Measurements from ENCODE around the gene ELP5. TPM values are rescaled to one million over a fixed set of nuclear protein-coding genes. Genes with fewer than 3 reads are reported as not detected.
"Not testable (repeated sequence)": the region's sequence is repeated elsewhere in the genome, so short reads cannot be mapped to it uniquely, and the experiment has no call there.

ELP5 gene
- total and polyA plus RNA-seq, 3 donors from 2014 or later = 107 to 295 (median 123) TPM

DNA sequence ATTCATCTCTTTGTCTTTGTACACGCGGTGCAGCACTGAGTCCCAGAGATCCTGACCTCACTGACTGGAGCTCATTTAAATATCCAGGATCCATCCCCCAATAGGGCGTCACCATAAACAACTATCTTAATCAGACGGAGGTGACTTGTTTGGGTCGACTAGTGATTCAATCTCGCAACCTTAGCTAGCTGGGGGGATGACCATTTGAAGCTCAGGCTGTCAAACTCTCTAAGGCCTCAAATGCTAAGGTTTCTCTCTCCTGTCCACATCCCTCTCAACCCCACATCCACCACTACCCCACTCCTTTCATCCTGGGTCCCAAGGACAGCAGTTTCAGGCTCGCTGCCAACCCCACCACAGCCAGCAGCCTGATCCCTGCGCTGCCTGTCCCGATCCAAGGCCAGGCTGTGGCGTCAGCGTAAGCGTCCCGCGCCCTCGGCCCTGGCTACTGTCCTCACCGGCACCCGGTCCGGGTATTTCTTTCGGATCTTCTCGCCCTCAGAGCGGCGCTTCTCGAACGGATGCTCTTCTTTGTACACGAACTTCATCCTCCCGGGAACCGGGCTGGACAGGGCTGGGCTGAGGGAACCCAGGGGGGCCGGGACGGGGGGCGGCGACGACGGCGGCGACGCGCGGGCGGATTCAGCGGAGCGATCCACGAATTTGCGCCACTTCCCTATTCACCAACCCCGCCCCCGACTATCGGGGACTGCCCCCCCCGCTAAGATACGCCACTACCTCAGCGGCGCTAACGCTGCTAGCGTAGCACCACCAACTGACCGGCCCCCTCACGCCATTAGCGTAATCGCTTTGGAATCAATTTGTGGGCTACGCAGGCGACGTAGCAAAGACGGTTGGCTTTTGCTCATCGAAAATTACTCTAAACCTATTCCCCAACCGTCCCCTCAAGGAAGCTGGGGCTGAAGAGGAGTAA, 10.0 kb upstream of the ELP5 start, which contains the start of gene GABARAP:
TSS of gene GABARAP (minus strand) at position 667 of the 934 bp plus-strand sequence. CDS start at position 548, 119 bp downstream.
- no peaks in the 10 kb centered on the region for H3K27me3 ChIP-seq
- 0 to 1% methylated on average over 37 to 62 of the region's 62 CpGs for WGBS, 2 donors
- H3K4me1 ChIP-seq = peaks cover 27% of the 10 kb centered on the region
- peak; percentile 96 for DNase-seq
- intact Hi-C loops (cut with DNase I; ENCODE audit: low total_unique reads) = no loop called here
- peak within 1 kb of the TSS; percentile 69 to 85 for H3K4me3 ChIP-seq
- H3K9me3 ChIP-seq = no peaks in the 10 kb centered on the region
- H3K27ac ChIP-seq = peak within 1 kb of the TSS; percentile 92 to 98
- TF ChIP-seq, protein P1, sequence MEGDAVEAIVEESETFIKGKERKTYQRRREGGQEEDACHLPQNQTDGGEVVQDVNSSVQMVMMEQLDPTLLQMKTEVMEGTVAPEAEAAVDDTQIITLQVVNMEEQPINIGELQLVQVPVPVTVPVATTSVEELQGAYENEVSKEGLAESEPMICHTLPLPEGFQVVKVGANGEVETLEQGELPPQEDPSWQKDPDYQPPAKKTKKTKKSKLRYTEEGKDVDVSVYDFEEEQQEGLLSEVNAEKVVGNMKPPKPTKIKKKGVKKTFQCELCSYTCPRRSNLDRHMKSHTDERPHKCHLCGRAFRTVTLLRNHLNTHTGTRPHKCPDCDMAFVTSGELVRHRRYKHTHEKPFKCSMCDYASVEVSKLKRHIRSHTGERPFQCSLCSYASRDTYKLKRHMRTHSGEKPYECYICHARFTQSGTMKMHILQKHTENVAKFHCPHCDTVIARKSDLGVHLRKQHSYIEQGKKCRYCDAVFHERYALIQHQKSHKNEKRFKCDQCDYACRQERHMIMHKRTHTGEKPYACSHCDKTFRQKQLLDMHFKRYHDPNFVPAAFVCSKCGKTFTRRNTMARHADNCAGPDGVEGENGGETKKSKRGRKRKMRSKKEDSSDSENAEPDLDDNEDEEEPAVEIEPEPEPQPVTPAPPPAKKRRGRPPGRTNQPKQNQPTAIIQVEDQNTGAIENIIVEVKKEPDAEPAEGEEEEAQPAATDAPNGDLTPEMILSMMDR (IDR thresholded peaks at IDR 0.05) = peak in 1 of 3 experiments; percentile 8
- TF ChIP-seq POLR2A (IDR thresholded peaks at IDR 0.05) = peak; percentile 12
- no peaks in the 10 kb centered on the region for H3K36me3 ChIP-seq (ENCODE audit: low read depth, missing control alignments)

DNA sequence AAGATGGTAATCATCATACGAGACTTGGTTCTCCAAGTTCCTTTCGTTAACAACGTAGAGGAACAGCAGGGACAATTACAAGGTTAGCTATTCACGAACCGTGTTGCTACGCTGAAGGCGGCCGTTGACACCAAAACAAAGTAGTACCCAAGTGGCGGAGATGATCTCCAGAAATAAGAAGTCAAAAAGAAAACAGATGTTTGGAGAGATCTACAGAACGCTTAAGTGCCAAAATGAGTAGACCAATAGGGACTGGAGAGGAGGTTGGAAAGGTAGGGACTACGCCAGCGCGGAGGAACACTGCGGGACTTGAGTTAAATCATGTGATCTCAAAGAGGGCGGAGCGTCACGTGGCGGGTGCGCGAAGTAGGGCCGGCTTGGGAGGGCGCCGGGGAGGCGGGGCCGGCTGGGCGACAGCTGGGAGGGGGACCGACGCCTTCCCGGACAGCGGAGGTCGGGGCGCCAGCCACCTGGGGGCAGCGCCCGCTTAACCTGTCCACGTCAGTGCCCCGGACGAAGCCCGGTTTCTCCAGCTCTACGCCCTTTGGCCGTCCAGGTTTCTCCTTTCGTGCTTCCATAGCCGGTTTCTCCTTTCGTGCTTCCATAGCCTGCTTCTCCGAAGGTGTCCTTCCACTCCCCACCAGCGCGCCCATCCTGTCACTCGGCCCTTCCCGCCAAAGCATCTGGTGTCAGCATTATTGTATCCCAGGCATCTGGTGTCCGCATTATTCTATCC, 9.1 kb upstream of the ELP5 start:
- peak overlapping the region; percentile 92 to 98 for H3K27ac ChIP-seq
- TF ChIP-seq POLR2A (IDR thresholded peaks at IDR 0.05) = peak; percentile 43
- TF ChIP-seq, protein P1 (IDR thresholded peaks at IDR 0.05) = peak in 1 of 3 experiments; percentile 4
- H3K36me3 ChIP-seq (ENCODE audit: low read depth, missing control alignments) = no peaks in the 10 kb centered on the region
- H3K27me3 ChIP-seq = no peaks in the 10 kb centered on the region
- intact Hi-C loops (cut with DNase I; ENCODE audit: low total_unique reads) = no loop called here
- peak; percentile 98 for DNase-seq
- H3K4me3 ChIP-seq = peak overlapping the region; percentile 69 to 85
- H3K9me3 ChIP-seq = no peaks in the 10 kb centered on the region
- peaks cover 21% of the 10 kb centered on the region for H3K4me1 ChIP-seq
- WGBS, 2 donors = 1% methylated on average over 49 of the region's 49 CpGs

DNA sequence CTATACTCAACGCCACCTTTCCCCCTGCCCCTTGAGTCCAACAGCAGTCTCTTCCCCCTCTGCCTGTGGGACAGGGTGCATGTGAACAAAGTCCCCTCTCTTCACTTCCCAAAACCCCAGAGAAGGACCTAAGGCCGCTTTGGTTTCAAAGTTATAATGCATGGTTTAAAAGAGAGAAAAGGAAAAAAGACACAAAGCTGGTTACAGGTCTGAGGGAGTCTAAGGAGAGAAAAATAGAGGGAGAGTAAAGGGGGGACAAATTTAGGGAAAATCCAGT, 8.6 kb upstream of the ELP5 start:
- intact Hi-C loops (cut with DNase I; ENCODE audit: low total_unique reads) = no loop called here
- Histone ChIP-seq H3K4me3 (peak overlapping the region; percentile 69 to 85), H3K9me3 (no peaks in the 10 kb centered on the region), H3K4me1 (peaks cover 21% of the 10 kb centered on the region), H3K36me3 (ENCODE audit: low read depth, missing control alignments) (no peaks in the 10 kb centered on the region), H3K27me3 (no peaks in the 10 kb centered on the region), H3K27ac (peak overlapping the region; percentile 92 to 98)
- DNase-seq = no peak
- no peak for TF ChIP-seq POLR2A (IDR thresholded peaks at IDR 0.05)
- TF ChIP-seq, protein P1 (IDR thresholded peaks at IDR 0.05) = no peak
- 23 to 25% methylated on average over 2 of the region's 2 CpGs for WGBS, 2 donors

DNA sequence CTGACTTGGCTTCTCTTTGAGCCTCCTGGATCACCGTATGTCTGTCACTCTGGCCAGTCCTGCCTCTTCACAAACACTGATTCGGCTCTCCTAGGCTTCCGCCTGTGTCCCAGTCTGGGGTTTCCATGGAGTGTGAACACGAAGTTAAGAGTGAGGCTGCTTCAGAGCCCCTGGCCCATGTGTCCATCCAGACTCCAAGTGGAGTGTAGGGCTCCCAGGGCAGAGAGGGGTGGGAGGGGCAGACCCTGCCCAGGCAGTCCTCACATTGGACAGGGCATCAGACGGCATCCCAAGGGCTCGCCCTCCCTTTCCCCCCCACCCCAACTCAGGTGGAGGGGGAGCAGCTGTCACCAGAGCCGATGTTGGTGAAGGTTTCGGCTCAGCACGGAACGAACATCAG, 8.2 kb upstream of the ELP5 start:
- WGBS, 2 donors = 54 to 65% methylated on average over 9 of the region's 10 CpGs
- DNase-seq; H3K9me3 ChIP-seq; H3K27me3 ChIP-seq; H3K36me3 ChIP-seq (ENCODE audit: low read depth, missing control alignments); intact Hi-C loops (cut with DNase I; ENCODE audit: low total_unique reads): not testable (repeated sequence)
- peaks cover 21% of the 10 kb centered on the region for H3K4me1 ChIP-seq
- peak overlapping the region in 1 of 2 donors; percentile 92 for H3K27ac ChIP-seq
- H3K4me3 ChIP-seq = peak overlapping the region in 1 of 2 donors; percentile 85

DNA sequence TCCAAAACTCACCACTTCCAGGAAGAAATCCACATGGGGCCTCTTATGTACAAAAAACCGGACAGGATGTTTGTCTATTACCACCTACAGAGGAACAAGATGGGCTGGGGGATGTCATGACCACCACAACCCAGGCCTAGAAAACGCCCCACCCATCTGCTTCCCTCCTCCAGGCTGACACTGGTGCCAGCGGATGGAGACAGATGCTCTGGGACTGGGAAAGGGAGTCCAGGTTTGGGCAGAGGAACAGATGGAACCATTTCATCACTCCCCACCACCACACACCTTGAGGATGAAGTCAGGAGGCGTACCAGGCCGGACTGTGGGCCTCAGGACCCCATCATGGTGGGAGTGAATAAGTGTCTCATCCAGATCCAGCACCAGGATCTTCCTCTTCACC, 5.2 kb upstream of the ELP5 start:
- DNase-seq = no peak
- WGBS, 2 donors = 82 to 93% methylated on average over 5 of the region's 5 CpGs
- Histone ChIP-seq H3K27ac (no peak overlapping the region), H3K27me3 (no peaks in the 10 kb centered on the region), H3K4me3 (no peak overlapping the region), H3K9me3 (no peaks in the 10 kb centered on the region), H3K4me1 (peaks cover 19% of the 10 kb centered on the region), H3K36me3 (ENCODE audit: low read depth, missing control alignments) (no peaks in the 10 kb centered on the region)
- intact Hi-C loops (cut with DNase I; ENCODE audit: low total_unique reads) = no loop called here
- no peak for TF ChIP-seq POLR2A (IDR thresholded peaks at IDR 0.05)
- TF ChIP-seq, protein P1 (IDR thresholded peaks at IDR 0.05) = no peak

Data from testis (tissue), 3 donors.